Kidney capillary endothelial cell (primary cell): ENCODE data around the gene ABHD8.

ENCODE experiments used
- DNase-seq: peaks from one replicate; pipeline ENCODE4 v3.0.0-alpha.2; 2018; ENCODE audit warnings: low spot score

The ABHD8 gene, protein sequence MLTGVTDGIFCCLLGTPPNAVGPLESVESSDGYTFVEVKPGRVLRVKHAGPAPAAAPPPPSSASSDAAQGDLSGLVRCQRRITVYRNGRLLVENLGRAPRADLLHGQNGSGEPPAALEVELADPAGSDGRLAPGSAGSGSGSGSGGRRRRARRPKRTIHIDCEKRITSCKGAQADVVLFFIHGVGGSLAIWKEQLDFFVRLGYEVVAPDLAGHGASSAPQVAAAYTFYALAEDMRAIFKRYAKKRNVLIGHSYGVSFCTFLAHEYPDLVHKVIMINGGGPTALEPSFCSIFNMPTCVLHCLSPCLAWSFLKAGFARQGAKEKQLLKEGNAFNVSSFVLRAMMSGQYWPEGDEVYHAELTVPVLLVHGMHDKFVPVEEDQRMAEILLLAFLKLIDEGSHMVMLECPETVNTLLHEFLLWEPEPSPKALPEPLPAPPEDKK

GRCh38 chr19:17303167-17303939 lies at the start of gene ABHD8:
ABHD8 (minus strand) TSS chr19:17303425; CDS start chr19:17301616, 1,809 bp downstream.
- DNase-seq, result peak; percentile 90

DNA sequence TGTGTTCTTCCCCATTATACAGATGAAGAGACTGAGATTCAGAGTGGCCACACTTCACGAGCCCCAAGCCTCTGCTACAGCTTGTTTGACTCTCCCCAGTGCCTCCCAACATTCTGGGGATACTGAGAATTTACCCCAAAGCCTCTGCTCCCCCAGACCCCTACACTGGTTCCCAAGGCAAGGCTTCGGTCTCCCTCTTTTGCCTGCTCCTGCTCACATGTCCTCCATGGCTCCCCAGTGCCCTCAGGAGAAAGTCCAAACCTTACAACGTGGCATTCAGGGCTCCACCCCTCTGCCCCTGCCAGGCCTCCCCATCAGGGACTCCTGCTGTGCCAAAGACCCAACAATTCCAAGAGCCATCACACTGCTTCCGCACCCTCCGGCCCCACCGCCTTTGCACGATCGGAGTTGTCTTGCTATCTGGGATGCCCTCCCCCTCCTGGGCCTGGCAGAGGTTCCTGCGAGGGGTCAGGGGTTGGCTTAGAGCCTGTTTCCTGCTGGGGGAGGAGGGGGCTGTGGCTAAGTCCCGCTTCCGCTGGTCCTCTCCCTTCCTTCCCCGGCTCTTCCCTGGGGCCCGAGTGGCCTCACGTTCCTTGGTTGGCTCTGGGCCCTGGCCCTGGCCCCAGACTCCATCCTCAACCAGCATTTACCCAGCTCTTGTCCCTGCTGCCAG lies 49.5 kb upstream of the ABHD8 start:
- DNase-seq, result peak; percentile 76

DNA sequence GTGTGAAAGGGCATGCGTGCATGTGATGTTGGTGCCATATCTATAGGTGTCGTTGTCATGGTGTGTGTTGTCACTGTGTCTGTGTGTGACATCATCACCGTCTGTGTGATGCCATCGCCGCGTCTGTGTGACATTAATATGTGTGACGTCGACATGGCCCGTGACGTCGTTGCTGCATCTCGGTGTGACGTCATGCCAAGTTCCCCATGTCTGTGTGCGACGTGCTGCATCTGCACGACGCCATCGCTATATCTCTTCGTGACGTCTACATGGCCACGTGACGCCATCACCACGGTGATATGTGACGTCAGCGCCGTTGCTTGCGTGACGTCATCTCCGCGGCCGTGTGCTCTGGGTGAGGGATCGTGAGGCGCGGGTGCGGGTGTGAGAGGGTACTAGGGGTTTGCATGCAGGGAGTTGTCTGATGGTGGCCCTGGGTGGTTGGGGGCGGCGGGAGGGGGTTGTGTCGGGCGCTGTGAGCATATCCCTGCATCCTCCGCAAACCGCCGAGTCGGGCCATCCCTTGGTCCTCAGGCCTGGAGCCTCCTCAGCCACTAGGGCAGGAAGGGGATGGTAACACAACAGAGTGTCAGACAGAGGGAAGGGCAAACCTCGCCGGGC lies 48.7 kb upstream of the ABHD8 start:
- no peak for DNase-seq

DNA sequence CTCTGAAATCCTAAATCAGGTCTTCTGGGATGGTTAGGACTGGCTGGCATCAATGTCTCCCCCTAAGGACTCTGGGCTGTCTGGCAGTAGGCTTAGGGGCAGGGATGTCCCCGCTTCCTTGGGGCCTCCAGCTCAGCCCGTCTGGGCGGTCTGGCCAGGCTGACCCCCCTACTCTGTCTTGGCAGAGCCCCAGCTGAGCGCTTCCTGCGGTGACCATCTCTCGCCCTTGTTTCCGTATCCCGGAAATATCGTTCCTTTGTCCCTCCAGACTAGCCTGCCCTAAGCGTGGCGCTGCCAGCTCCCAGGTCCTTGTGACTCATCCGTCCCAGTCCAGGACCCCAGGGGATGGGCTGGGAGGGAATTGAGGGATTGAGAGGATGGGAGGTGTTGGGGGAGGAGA lies 45.5 kb upstream of the ABHD8 start:
- DNase-seq, result peak; percentile 98

DNA sequence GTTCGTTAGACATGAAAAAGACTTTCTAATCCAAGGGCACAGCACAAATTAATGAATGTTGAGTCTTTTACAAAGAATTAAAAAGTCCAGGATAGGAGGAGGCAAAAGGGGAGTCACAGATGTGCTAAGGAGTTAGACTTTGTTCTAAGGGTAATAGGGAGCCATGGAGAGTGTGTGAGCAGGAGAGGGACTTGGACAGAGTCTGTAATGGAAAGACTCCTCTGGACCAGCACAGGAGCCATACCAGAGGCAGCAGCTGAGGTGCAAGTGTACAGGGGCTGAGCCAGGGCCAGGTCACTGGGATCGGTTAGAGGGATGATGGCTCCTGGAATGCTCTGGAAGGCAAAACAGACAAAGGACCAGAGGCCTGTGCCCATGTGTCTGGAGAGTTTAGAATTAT lies 44.7 kb upstream of the ABHD8 start:
- DNase-seq, result no peak

- peak; percentile 78 for DNase-seq
Observed at GRCh38 chr19:17347361-17347760, 44.1 kb upstream of the ABHD8 start.

DNA sequence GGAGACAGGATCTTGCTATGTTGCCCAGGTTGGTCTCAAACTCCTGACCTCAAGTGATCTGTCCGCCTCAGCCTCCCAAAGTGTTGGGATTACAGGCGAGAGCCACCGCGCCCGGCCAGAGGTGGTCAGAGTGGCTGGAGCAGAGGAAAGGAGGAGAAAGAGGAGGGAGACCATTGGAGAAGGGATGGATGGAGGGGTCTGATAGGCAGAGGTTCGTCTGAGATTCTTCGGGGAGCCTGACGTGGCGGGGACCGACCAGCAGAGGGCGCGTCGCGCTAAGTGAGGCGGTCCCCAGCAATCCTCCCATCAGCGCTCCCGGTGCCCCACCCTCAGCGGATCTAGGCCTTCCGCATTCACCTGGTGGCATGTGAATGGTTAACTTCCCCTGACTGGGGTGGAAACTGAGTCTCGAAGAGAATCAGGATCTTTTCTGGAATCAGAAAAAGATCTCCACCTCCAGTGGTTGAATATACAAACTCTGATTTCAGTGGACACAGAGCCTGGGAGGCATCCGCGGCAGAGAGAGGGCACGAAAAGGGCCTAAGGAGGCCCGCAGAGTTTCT lies 43.0 kb upstream of the ABHD8 start:
- DNase-seq, result peak; percentile 71

DNA sequence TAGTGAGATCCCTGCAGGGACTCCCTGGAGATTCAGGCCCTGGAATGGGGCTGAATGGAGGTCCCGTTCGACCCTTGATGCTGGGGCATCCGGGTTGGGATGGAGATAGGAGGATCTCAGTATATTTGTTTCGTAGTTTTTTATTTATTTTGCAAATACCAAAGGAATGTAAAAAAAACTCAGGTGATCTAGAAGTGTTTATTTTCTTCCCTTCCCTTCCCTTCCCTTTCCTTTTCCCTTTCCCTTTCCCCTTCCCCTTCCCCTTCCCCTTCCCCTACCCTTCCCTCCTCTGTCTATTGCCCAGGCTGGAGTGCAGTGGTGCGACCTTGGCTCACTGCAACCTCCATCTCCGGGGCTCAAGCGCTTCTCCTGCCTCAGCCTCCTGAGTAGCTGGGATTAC lies 38.6 kb upstream of the ABHD8 start:
- no peak for DNase-seq

DNA sequence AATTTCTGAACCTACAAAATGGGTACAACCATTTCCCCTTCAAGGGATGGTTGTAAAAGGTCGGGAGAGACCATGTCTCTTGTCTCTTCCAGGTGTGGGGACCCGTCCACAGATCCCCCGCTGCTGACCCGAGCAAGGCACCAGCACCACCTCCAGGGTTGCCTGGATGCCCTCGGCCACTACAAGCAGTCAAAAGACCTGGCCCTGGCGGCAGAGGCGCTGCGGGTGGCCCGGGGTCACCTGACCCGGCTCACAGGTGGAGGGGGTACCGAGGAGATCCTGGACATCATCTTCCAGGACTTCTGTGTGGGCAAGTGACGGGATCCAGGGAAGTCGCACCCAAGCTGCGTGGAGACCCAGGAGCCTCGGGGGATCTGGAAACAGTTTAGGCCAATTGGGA lies 38.2 kb upstream of the ABHD8 start:
- no peak for DNase-seq

- no peak for DNase-seq
Observed at GRCh38 chr19:17340871-17341357, 37.7 kb upstream of the ABHD8 start.

DNA sequence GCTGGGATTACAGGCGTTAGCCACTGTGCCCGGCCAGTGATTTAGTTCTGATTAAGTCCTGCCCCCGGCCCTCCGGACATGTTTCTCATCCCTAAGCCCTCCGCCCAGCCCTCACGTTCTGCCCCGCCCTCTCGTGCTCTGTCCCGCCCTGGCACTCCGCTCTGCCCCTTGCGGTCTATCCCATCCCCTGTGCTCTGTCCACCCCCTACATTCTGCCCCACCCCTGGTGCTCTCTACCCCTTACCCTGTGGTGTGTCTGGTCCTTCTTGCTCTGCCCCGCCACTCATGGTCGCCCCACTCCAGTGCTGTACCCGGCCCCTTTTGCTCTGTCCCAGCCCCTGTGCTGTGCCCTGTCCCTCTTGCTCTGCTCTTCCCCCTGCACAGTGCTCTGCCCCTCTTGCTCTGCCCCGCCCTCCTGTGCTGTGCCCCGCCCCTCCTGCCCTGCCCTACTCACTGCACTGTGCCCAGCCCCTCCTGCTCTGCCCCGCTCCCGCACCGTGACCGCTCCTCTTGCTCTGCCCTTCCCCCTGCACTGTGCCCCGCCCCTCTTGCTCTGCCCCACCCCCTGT lies 37.2 kb upstream of the ABHD8 start:
- no peak for DNase-seq

DNA sequence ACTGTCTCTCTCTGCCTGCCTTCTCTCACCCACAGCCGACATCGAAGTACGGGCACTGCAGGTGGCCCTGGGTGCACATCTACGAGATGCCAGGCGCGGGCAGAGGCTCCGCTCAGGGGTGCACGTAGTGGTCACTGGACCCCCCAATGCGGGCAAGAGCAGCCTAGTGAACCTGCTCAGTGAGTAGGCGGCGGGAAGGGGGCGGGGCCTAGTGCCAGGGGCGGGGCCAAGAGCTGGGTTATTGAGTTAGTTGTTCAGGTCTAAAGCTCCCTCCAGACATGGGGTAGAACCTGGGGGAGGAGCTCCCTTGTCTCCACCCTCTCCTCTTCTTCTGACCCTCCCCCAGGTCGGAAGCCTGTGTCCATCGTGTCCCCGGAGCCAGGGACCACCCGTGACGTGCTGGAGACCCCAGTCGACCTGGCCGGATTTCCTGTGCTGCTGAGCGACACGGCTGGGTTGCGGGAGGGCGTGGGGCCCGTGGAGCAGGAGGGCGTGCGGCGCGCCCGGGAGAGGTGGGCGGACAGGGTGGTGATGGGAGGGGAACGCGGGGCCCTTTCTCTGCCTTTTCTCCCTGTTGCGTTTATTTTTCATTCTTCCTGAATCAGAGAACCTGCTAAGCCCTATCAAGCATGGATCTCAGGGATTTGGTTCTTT lies 36.0 kb upstream of the ABHD8 start:
- no peak for DNase-seq

- no peak for DNase-seq
Observed at GRCh38 chr19:17338433-17339078, 35.3 kb upstream of the ABHD8 start.

GRCh38 chr19:17337675-17338432 lies 34.6 kb upstream of the ABHD8 start:
- no peak for DNase-seq

DNA sequence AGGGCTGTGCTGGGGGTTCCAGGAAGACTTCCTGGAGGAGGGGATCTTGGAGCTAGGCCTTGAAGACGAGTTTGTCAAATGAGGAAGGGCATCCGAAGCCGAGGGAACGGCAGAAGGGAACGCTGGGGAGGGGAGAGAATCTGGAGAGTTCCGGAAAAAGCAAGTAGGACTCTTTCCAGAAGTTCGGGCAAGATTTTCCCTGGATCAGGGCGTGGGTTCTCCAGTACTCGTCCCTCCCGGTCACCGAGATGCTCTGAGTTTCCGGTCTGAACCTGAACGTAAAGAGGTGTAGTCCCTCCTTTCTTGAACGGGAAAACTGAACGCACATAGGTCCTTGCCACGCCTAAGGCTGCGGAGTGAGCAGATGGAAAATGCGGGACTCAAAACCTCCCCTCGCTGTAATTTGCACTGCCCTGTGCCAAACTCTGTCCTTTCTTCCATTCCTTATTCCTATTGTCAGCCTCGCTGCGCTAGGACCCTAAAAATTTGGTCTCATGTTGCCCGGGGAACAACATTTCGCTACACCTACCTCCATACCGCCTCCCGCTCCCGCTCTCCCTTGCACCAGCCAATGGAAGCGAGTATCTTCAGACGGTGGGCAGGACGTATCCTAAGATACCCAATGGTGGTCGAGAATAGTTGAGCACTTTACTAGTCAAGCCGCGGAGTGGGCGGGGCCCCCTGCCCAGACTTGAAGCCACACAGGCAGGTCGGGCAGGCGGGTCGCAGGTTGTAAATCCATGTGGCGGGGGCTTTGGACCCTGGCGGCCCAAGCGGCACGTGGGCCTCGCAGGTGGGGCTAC lies 33.8 kb upstream of the ABHD8 start, which contains the start of gene GTPBP3:
TSS of gene GTPBP3 (plus strand) at position 682 of the 803 bp plus-strand sequence. CDS start at position 741, 59 bp downstream.
- peak; percentile 99 for DNase-seq

- no peak for DNase-seq
Observed at GRCh38 chr19:17335575-17335974, 32.4 kb upstream of the ABHD8 start.

GRCh38 chr19:17334414-17335409 lies 31.5 kb upstream of the ABHD8 start, which contains the start of gene ANO8:
ANO8 (minus strand) TSS chr19:17334855; CDS start chr19:17334670, 185 bp downstream.
- peak; percentile 96 for DNase-seq
